Measurements from ENCODE around the gene DPY30.

DPY30 gene

GRCh38 chr2:32009516-32010256 lies 29.9 kb downstream of the DPY30 start:
- no peak for DNase-seq

DNA sequence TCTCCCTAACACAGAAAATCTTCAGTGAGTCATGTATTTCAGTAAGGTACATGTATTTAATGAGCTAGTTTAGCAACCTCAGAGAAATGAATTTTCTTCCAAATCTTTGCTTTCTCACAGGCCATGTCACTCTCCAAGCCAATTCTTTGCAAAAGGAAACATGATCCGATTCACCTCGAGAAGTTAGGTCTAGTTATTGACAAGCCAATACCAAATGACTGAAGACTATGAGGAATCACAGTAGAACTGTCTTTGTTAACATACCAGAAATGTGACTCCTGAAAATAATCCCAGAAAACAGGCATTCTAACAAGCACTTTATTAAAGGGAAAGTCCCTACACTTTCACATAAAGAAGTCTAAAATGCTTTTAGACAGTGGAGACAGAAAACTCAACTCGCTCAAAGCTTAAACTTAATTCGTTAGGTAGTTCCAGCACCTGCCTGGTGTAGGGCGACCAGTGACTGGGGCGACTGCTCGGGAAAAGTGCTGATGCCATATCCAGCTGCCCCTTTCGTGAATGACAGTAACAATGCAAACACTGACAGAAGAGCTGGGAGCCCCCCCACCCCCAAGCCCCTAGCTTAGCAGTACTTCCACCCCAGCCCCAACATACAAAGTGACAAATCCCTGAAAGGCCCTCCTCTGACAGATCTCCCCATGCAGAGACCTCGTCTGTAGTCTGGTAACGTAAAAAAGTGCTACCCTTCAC lies 30.6 kb downstream of the DPY30 start:
- no peak for DNase-seq

DNA sequence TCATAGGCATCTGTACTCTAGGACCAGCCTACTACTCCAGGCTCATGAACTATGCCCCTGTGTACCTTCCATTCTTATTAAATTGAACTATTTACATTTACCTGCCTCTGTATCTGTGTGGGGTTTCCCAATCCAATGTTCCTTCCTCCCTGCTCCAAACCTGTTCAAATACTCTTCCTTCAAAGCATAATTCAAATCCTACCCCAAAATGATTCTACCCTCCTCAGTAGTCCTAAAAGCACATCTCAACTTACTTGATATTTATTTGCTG lies 32.5 kb downstream of the DPY30 start:
- DNase-seq, result no peak

DNA sequence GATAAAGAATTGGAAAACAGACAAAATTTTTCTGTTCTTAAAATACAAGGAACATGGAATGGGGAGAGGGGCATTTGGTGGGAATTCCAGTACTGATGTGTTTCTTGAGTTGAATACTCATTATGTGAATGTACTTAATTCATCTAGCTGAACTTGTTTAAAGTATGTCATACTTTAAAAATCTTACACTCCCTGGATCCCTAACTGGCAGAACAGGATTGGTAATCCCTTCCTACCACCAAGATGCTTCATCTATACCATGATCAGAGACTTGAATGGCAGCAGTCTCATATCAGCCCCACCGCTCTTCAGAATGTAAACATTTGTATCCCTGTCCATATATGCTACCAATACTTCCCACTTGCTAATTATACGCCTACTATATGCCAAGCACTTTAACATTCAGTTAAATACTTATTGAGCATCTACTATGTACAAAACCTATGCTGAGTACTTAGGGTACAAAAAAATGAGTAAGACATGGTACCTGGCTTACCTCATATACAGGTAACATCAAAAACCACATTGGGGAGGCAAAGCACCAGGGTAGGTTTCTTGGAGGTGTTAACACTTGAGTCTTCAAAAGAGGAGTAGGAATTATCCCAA lies 34.1 kb downstream of the DPY30 start:
- no peak for DNase-seq

DNA sequence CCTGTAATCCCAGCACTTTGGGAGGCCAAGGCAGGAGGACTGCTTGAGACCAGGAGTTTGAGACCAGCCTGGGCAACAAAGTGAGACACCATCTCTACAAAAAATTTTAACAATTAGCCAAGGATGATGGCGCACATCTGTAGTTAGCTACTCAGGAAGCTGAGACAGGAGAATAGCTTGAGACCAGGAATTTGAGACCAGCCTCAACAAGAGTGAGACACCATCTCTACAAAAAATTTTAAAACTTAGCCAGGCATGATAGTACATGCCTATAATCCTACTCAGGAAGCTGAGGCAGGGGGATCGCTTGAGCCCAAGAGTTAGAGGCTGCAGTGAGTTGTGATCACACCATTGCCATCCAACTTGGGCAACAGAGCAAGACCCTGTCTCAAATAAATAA lies 35.8 kb downstream of the DPY30 start:
- DNase-seq, result no peak

DNA sequence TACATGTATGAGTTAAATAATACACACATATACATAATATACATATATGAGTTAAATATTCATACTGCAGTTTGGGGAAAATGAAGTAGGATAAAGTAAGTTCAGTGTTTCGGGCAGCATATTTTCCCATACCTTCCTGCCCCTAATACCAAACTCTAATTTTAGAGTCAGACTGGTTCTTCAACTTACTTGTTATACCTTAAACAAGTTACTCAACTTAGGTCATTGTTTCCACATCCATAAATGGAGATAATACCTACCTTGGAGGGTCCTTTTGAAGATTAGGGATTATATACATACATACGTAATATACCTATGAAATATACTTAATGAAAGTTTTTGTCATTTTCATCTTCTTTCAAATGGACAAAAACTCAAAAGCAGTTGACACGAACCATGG lies 37.2 kb downstream of the DPY30 start:
- DNase-seq, result no peak

DNA sequence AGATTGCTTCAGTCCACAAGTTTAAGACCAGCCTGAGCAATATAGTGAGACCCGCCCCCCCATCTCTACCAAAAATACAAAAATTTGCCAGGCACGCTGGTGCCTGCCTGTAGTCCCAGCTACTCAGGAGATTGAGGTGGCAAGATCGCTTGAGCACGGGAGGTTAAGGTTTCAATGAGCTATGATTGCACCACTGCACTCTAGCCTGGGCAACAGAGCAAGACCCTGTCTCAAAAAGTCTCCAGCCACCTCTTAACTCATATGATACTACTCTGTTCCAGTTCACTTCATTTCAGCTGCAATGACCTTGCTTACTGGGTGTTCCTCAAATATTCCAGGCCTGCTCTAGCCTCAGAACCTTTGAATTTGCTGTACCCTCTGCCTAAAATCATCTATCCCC lies 40.2 kb downstream of the DPY30 start:
- no peak for DNase-seq

DNA sequence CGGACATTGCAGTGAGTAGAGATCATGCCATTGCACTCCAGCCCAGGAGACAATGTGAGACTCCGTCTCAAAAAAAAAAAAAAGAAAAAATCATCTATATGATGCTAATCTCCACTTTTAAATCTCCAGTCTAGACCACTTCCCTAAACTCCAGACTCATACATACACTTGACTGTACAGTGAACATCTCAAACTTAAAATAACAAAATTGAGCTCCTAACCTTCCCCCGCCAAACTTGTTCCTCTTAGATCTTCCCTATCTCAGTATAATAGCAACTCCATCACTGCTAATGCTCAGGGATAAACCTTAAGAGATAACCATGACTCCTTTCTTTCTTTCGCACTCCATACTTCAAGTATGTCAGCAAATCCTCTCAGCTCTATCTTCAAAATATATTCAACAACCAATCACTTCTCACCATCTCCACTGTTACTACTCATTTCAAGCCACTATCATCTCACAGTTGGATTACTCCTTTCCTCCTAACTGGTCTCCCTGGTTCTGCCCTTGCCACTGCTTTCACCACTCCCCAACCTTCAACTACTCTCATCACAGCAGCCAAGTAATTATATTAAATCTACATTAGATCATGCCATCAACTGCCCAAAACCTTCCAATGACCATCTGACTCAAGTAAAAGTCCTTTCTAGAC lies 40.7 kb downstream of the DPY30 start:
- DNase-seq, result no peak

- DNase-seq, result no peak
Observed at GRCh38 chr2:31997653-31998052, 42.0 kb downstream of the DPY30 start.

DNA sequence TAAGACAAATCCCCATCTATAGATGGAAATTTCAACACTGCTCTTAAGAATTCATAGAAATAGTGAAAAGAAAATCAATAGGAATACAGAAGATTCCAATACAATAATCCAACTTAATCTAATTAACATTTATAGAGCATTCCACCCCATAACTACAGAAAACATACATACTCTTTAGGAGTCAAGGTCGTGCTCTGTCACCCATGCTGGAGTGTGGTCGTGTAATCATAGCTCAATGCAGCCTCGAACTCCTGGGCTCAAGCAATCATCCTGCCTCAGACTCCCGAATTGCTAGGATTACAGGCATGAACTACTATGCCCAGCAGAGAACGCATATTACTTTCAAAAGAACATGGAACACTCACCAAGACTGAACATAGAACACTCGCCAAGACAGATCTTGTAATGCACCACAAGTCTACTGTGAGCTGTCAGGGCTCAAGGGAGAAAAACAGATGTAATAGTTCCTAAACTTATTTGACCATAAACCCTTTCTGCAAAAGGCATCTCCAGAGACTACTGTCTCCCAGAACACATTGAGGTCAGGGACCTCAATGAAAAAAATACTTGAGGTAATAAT lies 42.9 kb downstream of the DPY30 start:
- no peak for DNase-seq

DNA sequence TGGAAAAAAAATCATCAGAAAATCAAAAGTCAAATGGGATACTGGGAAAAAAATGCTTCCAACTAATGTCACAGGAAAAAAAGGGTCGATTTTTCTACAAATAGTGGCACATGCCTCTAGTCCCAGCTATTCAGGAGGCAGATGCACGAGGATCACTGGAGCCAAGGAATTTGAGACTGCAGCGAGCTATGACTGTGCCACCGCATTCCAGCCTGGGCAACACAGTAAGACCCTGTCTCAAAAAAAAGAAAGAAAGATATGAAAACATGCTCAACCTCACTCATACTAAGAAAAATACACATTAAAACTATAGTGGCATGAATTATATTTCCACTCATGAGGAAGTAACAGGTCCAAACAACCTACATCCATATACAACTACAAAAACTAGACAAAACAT lies 46.7 kb downstream of the DPY30 start:
- no peak for DNase-seq

GRCh38 chr2:31992025-31992579 lies 47.5 kb downstream of the DPY30 start:
- DNase-seq, result no peak

GRCh38 chr2:31989946-31990345 lies 49.7 kb downstream of the DPY30 start:
- no peak for DNase-seq

DNA sequence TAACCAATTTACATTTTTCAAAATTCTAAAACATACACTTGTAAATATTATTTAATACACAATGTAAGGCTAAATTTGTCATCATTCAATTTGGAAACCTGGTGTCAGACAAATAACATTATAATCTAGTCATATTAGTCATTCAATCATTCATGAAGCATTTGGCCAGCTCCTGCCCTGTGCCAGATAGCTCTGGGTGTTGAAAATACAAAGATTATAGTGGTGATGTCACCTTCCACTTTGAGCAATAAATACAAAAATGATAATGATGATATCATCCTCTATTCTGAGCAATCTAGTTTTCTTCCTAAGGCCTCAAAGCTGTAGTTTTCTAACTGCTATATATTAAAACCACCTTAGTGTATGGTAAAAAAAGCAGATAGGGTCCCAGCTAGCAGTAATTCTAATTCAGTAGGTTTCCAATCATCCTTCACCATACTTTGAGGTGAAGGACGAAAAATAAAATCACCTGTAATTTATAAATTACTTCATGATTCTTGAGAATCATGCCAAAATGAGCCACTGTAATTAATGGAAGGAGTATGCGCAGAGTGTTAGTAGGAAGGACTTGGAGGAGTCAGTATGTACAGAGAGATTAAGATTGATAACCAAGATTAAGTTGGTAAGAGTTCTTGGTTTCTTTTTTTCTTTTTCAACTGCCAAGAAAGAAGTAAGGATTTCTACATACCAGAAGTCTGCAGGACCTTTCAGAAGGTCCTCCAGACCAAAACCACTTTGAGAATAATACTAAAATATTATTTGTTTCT lies 52.0 kb downstream of the DPY30 start:
- no peak for DNase-seq

DNA sequence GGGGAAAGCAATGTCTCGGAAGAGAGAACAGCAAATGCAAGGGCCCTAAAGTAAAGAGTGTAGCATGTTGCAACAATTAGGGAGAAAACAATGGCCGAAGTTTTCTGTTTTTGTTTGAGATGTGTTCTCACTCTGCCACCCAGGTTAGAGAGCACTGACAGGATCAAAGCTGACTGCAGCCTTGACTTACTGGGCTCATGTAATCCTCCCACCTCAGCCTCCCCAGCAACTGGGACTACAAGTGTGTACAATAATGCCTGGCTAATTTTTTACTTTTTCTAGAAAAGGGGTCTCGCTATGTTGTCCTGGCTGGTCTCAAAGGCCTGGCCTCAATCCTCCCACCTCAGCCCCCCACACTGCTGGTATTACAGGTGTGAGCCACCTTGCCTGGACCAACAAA lies 52.7 kb downstream of the DPY30 start:
- no peak for DNase-seq

GRCh38 chr2:31983762-31984467 lies 55.7 kb downstream of the DPY30 start:
- no peak for DNase-seq

- DNase-seq, result no peak
Observed at GRCh38 chr2:31980674-31981356, 58.8 kb downstream of the DPY30 start.

- no peak for DNase-seq
Observed at GRCh38 chr2:31979956-31980355, 59.6 kb downstream of the DPY30 start.

DNA sequence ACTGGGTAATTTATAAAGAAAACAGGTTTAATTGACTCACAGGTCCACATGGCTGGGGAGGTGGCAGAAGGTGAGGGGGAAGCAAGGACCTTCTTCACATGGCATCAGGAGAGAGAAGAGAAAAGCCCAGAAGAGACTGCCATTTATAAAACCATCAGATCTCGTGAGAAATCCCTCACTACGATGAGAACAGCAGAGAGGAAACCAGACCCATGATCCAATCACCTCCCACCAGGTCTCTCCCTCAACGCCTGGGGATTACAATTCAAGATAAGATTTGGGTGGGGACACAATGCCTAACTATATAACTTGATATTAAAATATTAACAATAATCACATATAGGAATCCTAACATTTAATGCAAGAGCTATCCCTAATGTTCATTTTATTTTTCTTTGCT lies 60.6 kb downstream of the DPY30 start:
- no peak for DNase-seq

- no peak for DNase-seq
Observed at GRCh38 chr2:31978436-31978835, 61.2 kb downstream of the DPY30 start.
